Measurements from ENCODE around the gene ZFR. TPM values are rescaled to one million over a fixed set of nuclear protein-coding genes. Genes with fewer than 3 reads are reported as not detected.

The ZFR gene
- total RNA-seq, 4 donors from 2014 or later = 44.9 to 61.6 (median 52.7) TPM

DNA sequence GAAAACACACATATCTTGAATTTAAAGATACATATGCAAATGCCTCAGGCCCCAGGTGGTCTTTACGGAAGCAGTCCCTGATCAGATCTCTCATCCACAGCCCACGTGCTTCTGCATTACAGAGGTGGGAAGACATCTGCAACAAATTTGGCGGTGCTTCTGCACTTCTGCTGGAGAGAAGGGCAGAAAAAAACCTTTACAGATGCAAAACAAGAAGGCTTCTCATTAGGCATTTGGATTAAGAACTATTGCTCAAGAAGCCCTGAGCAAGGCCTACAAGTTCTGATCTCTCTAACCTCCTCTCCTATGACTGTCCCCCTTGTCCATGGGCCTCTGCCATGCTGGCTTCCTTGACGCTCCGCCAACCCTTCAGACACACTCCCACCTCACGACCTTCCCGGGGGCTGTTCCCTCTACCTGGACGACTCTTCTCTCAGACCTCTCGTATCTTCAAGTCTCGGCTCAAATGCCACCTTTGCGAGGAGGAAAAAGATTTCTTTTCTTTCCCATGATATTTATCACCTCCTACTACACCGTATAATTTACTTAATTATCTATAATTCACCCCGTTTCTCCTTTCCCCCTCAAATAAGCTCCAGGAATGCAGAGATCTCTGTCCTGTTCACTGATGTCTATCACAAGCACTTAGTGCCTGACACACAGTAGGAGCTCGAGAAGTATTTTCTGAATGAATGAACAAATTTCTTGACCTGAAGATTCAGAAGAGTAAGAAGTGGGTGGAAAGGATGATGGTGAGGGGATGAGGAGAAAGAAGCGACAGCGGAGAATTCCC, 132.9 kb downstream of the ZFR start:
- 21 to 26% methylated on average over 16 of the region's 16 CpGs for WGBS, 2 donors
- TF ChIP-seq, protein P1, sequence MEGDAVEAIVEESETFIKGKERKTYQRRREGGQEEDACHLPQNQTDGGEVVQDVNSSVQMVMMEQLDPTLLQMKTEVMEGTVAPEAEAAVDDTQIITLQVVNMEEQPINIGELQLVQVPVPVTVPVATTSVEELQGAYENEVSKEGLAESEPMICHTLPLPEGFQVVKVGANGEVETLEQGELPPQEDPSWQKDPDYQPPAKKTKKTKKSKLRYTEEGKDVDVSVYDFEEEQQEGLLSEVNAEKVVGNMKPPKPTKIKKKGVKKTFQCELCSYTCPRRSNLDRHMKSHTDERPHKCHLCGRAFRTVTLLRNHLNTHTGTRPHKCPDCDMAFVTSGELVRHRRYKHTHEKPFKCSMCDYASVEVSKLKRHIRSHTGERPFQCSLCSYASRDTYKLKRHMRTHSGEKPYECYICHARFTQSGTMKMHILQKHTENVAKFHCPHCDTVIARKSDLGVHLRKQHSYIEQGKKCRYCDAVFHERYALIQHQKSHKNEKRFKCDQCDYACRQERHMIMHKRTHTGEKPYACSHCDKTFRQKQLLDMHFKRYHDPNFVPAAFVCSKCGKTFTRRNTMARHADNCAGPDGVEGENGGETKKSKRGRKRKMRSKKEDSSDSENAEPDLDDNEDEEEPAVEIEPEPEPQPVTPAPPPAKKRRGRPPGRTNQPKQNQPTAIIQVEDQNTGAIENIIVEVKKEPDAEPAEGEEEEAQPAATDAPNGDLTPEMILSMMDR (IDR thresholded peaks at IDR 0.05) = no peak
- TF ChIP-seq POLR2A (IDR thresholded peaks at IDR 0.05) = no peak

DNA sequence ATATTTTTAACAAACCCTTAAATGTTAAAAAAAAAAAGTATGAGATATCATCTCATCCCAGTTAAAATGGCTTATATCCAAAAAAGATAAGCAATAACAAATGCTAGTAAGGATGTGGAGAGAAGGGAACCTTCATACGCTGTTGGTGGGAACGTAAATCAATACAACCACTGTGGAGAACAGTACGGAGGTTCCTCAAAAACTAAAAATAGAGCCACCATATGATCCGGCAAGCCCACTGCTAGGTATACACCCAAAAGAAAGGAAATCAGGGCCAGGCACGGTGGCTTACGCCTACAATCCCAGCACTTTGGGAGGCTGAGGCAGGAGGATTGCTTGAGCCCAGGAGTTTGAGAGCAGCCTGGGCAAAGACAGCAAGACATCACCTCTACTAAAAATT, 134.8 kb downstream of the ZFR start:
- 69 to 79% methylated on average over 6 of the region's 6 CpGs for WGBS, 2 donors
- no peak for TF ChIP-seq POLR2A (IDR thresholded peaks at IDR 0.05)
- TF ChIP-seq, protein P1 (IDR thresholded peaks at IDR 0.05) = no peak
- intact Hi-C loops (cut with DNase I; ENCODE audit: low total_unique reads) = no loop called here
- no peak overlapping the region for H3K4me3 ChIP-seq (ENCODE audit: low read depth, poor library complexity, severe bottlenecking)
- peak in 1 of 2 donors; percentile 12 for DNase-seq (ENCODE audit: low spot score in 2 of 2)

More for the DNA sequence above, 132.9 kb downstream of the ZFR start:
- DNase-seq (ENCODE audit: low spot score in 2 of 2) = no peak
- intact Hi-C loops (cut with DNase I; ENCODE audit: low total_unique reads) = no loop called here
- H3K4me3 ChIP-seq (ENCODE audit: low read depth, poor library complexity, severe bottlenecking) = peak overlapping the region; percentile 98

DNA sequence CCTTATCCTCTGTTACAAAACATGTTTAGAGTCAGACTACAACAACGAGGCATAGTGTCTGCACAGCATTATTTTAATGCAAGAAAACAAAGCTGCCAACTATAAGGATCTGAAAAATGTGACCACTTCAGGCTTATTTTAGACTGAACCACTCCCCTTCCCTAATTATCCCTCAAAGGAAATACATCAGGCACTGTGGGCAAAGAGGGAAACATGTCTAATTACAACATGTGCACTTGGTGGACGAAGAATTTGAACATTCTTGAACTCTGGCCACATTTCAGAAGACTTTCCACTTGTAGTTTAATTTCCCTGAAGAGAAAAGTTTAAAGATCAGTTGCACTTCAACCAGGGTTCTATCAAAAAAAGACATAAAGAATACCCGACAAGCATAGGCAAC, 135.6 kb downstream of the ZFR start:
- no peak for TF ChIP-seq POLR2A (IDR thresholded peaks at IDR 0.05)
- TF ChIP-seq, protein P1 (IDR thresholded peaks at IDR 0.05) = no peak
- no peak overlapping the region for H3K4me3 ChIP-seq (ENCODE audit: low read depth, poor library complexity, severe bottlenecking)
- 23 to 27% methylated on average over 3 of the region's 3 CpGs for WGBS, 2 donors
- intact Hi-C loops (cut with DNase I; ENCODE audit: low total_unique reads) = no loop called here
- DNase-seq (ENCODE audit: low spot score in 2 of 2) = no peak

DNA sequence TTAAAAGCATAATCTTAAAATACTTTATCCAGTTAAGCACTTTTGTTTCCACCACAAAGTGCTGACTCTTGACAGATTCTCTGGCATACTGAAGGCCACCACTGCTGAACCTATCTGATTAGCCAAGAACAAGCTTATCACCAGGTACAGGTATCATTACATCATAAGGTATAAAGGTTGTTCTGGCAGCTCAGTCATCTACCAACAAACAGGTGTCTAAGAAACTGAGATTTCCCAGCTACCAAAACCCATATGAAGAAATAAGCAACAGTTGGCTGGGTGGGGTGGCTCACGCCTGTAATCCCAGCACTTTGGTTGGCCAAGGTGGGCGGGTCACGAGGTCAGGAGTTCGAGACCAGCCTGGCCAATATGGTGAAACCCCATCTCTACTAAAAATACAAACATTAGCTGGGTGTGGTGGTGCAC, 136.8 kb downstream of the ZFR start:
- no peak for DNase-seq (ENCODE audit: low spot score in 2 of 2)
- H3K4me3 ChIP-seq (ENCODE audit: low read depth, poor library complexity, severe bottlenecking) = no peak overlapping the region
- TF ChIP-seq, protein P1 (IDR thresholded peaks at IDR 0.05) = no peak
- TF ChIP-seq POLR2A (IDR thresholded peaks at IDR 0.05) = no peak
- WGBS, 2 donors = 89 to 97% methylated on average over 4 of the region's 4 CpGs
- intact Hi-C loops (cut with DNase I; ENCODE audit: low total_unique reads) = no loop called here

DNA sequence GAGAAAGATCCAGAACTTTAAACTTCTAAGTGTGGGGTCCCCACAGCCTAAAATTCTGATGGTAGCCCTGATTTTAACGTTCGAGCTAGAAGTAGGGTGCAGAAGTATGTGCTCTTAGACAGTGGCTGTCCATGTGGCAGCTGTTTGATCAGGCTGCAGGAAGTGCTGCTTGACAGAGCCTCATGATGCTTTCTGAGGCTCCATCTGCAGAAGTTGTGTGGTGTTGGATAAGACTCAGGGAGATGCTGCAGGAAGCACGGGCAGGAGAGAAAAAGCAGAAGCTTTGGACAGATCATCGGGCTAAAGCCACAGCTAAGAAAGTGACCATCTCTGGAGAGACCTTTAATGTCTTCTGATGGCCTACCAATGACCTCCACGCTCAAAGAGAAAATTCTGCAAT, 139.9 kb downstream of the ZFR start:
- TF ChIP-seq, protein P1 (IDR thresholded peaks at IDR 0.05) = no peak
- TF ChIP-seq POLR2A (IDR thresholded peaks at IDR 0.05) = no peak
- intact Hi-C loops (cut with DNase I; ENCODE audit: low total_unique reads) = no loop called here
- WGBS, 2 donors = 69 to 76% methylated on average over 5 of the region's 5 CpGs

More for the DNA sequence above, 139.9 kb downstream of the ZFR start:
- H3K4me3 ChIP-seq (ENCODE audit: low read depth, poor library complexity, severe bottlenecking) = no peak overlapping the region
- no peak for DNase-seq (ENCODE audit: low spot score in 2 of 2)

MicroRNA genes within 50 kb of the gene (microRNA counts, 767-probe panel; counts per million panel counts)
- microRNA hsa-miR-579 = 0 to 358 counts per million in 2 donors

Small RNAs within 50 kb of the gene (microRNA-seq; reads per million reads assigned to microRNA genes)
- gene MIR579 (ENCODE audit: borderline number of aligned reads in 1 of 2, borderline replicate concordance in 2 of 2) = 2.8 to 4.1 reads per million in 2 donors

Other genes with a start within 250 kb of the ZFR start
- 10 to 100 TPM; 23.1 to 36.2 (median 33.4) TPM for gene MTMR12, start 131.8 kb downstream of the ZFR start, total RNA-seq
- 100 to 1,000 TPM in 2 of 4 donors, 10 to 100 TPM in 2; 63.0 to 137 (median 102) TPM for gene SUB1, start 140.8 kb upstream of the ZFR start, total RNA-seq

All from lower leg skin (tissue), 4 donors.